Keratinocyte (primary cell): Measurements from ENCODE around the gene POLR2B. TPM values are rescaled to one million over a fixed set of nuclear protein-coding genes. Genes with fewer than 3 reads are reported as not detected.

Source experiments
- DNase-seq: peaks from one replicate; pipeline ENCODE4 v3.0.0-alpha.2; 2011; ENCODE audit warnings: low read depth, missing footprints, low spot score
- FAIRE-seq: peaks from 2 replicates; lab custom pipeline; 2011; peaks lifted over from hg19 to GRCh38; lab: Jason Lieb, UNC
- H2AFZ ChIP-seq: 2 replicates; pipeline ENCODE4 v1.6.0; 2012; ENCODE audit warnings: low read length, control low read depth, inconsistent platforms; ENCODE audit not compliant: control insufficient read depth
- H3K27ac ChIP-seq: 2 replicates; pipeline ENCODE4 v1.5.1; 2011; ENCODE audit warnings: low read length; ENCODE audit not compliant: control insufficient read depth, insufficient read depth
- H3K27me3 ChIP-seq: 3 replicates; pipeline ENCODE4 v1.6.0; 2011; ENCODE audit warnings: low read length; ENCODE audit not compliant: control insufficient read depth, insufficient read depth; ENCODE audit errors: extremely low read depth
- H3K36me3 ChIP-seq, 2 experiments: 2 replicates in 1 of 2; 3 replicates in 1 of 2; pipeline ENCODE4 v1.5.1; 2011; ENCODE audit warnings: low read length in 2 of 2, mild to moderate bottlenecking in 1 of 2; ENCODE audit not compliant: control insufficient read depth in 2 of 2, insufficient read depth in 2 of 2; ENCODE audit errors: extremely low read depth in 1 of 2
- H3K4me1 ChIP-seq: 3 replicates; pipeline ENCODE4 v1.5.1; 2011; ENCODE audit warnings: low read length; ENCODE audit not compliant: control insufficient read depth, insufficient read depth; ENCODE audit errors: extremely low read depth
- H3K4me2 ChIP-seq: 3 replicates; pipeline ENCODE4 v1.6.0; 2011; ENCODE audit warnings: low read depth, low read length; ENCODE audit not compliant: control insufficient read depth, insufficient read depth; ENCODE audit errors: extremely low read depth
- H3K4me3 ChIP-seq, 3 experiments: fragments of 200-600 bp in 1 of 3; sonication (generic) in 1 of 3; 2 replicates in 2 of 3; 3 replicates in 1 of 3; pipeline ENCODE4 v1.5.1; 2011 to 2016; ENCODE audit warnings: low read length in 3 of 3, mild to moderate bottlenecking in 3 of 3, control low read depth in 2 of 3, inconsistent platforms in 1 of 3, low read depth in 1 of 3, mixed read lengths in 1 of 3, mixed run types in 1 of 3, moderate library complexity in 1 of 3; ENCODE audit not compliant: control insufficient read depth in 2 of 3, insufficient read depth in 2 of 3; ENCODE audit errors: extremely low read depth in 1 of 3
- H3K79me2 ChIP-seq: 2 replicates; pipeline ENCODE4 v1.6.0; 2012; ENCODE audit warnings: low read length; ENCODE audit not compliant: control insufficient read depth, insufficient read depth
- H3K9ac ChIP-seq: 3 replicates; pipeline ENCODE4 v1.6.0; 2011; ENCODE audit warnings: low read length; ENCODE audit not compliant: control insufficient read depth, insufficient read depth; ENCODE audit errors: extremely low read depth
- H3K9me1 ChIP-seq: 3 replicates; pipeline ENCODE4 v1.6.0; 2011; ENCODE audit warnings: low read length; ENCODE audit not compliant: control insufficient read depth, insufficient read depth; ENCODE audit errors: extremely low read depth
- H3K9me3 ChIP-seq: 2 replicates; pipeline ENCODE4 v1.5.1; 2012; ENCODE audit warnings: low read depth, low read length; ENCODE audit not compliant: control insufficient read depth
- H4K20me1 ChIP-seq: 3 replicates; pipeline ENCODE4 v1.6.0; 2011; ENCODE audit warnings: low read length; ENCODE audit not compliant: control insufficient read depth, insufficient read depth; ENCODE audit errors: extremely low read depth
- EZH2 ChIP-seq: IDR thresholded peaks from one replicate; pipeline ENCODE4 v1.6.1; 2012; ENCODE audit warnings: inconsistent platforms, mild to moderate bottlenecking, low read length, moderate library complexity
- dilution Hi-C: fragments of 300-500 bp; cut with MboI; formaldehyde crosslinking; loops from one replicate; pipeline ENCODE4 v1.7.0; 2020; ENCODE audit warnings: low sequenced_read_pairs; ENCODE audit not compliant: extremely low pct_ligation_motif_present
- polyA plus RNA-seq, 5 experiments: library from polyadenylated mRNA; depleted of rRNA in 3 of 5; stranded (reverse) in 3 of 5; stranded (forward) in 1 of 5; unstranded in 1 of 5; fragments of >200 nt; gene quantifications; 1 replicate in 1 of 5; 2 replicates in 3 of 5; 3 replicates in 1 of 5; pipeline versions ENCODE4 v1.2.1 to v1.2.3, GENCODE V29; 2011 to 2012; ENCODE audit warnings: missing spikeins in 2 of 5, low read depth in 1 of 5, low replicate concordance in 1 of 5
- TF ChIP-seq, protein P1 (sequence below), 3 experiments: IDR thresholded peaks in 1 of 3; conservative IDR thresholded peaks in 1 of 3; optimal IDR thresholded peaks in 1 of 3; 2 replicates in 2 of 3; 3 replicates in 1 of 3; pipeline versions ENCODE3 to v1.5.1; 2011; ENCODE audit warnings: low read length in 3 of 3, mild to moderate bottlenecking in 3 of 3, moderate library complexity in 2 of 3, control low read depth in 1 of 3, inconsistent platforms in 1 of 3; ENCODE audit not compliant: insufficient read depth in 2 of 3; ENCODE audit errors: extremely low read depth in 1 of 3

The POLR2B gene
- polyA plus RNA-seq, 1 donor (not counting 4 experiments of a cell fraction or from before 2014, with no cell fraction given), result 153 TPM

DNA sequence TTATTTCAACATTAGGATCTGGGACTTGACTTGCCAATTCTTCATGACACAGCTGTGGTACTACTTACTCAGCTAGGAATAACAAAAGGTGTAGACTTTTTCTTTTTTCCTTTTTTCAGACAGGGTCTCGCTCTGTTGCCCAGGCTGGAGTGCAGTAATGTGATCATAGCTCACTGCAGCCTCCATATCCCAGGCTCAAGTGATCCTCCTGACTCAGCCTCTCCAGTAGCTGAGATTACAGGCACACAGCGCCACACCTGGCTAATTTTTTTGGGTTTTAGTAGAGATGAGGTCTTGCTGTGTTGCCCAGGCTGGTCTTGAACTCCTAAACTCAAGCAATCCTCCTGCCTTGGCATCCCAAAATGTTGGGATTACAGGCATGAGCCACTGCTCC, 17.6 kb upstream of the POLR2B start:
- DNase-seq (no peak), FAIRE-seq (no peak)
- TF ChIP-seq EZH2, result no peak
- TF ChIP-seq, protein P1, sequence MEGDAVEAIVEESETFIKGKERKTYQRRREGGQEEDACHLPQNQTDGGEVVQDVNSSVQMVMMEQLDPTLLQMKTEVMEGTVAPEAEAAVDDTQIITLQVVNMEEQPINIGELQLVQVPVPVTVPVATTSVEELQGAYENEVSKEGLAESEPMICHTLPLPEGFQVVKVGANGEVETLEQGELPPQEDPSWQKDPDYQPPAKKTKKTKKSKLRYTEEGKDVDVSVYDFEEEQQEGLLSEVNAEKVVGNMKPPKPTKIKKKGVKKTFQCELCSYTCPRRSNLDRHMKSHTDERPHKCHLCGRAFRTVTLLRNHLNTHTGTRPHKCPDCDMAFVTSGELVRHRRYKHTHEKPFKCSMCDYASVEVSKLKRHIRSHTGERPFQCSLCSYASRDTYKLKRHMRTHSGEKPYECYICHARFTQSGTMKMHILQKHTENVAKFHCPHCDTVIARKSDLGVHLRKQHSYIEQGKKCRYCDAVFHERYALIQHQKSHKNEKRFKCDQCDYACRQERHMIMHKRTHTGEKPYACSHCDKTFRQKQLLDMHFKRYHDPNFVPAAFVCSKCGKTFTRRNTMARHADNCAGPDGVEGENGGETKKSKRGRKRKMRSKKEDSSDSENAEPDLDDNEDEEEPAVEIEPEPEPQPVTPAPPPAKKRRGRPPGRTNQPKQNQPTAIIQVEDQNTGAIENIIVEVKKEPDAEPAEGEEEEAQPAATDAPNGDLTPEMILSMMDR (optimal IDR thresholded peaks at IDR 0.05 in 1 of 3, IDR thresholded peaks at IDR 0.05 in 1 of 3, conservative IDR thresholded peaks at IDR 0.05 in 1 of 3; ENCODE audit: extremely low read depth in 1 of 3, insufficient read depth in 2 of 3, low read length in 3 of 3), result no peak

GRCh38 chr4:56971383-56971782, 7.3 kb upstream of the POLR2B start:
- dilution Hi-C loops, result no loop called here
- Histone ChIP-seq H3K36me3 (peaks cover 28 to 45% of the 10 kb centered on the region in 2 experiments), H3K4me2 (no peak overlapping the region), H3K27me3 (no peaks in the 10 kb centered on the region), H3K27ac (no peak overlapping the region), H3K79me2 (peaks cover 41% of the 10 kb centered on the region), H4K20me1 (peaks cover 3% of the 10 kb centered on the region), H3K9me3 (no peaks in the 10 kb centered on the region), H3K4me3 (no peak overlapping the region), H3K4me1 (no peaks in the 10 kb centered on the region), H2AFZ (no peak overlapping the region), H3K9ac (no peak overlapping the region), H3K9me1 (no peaks in the 10 kb centered on the region)
- TF ChIP-seq, protein P1 (optimal IDR thresholded peaks at IDR 0.05 in 1 of 3, IDR thresholded peaks at IDR 0.05 in 1 of 3, conservative IDR thresholded peaks at IDR 0.05 in 1 of 3; ENCODE audit: extremely low read depth in 1 of 3, insufficient read depth in 2 of 3, low read length in 3 of 3), result no peak
- no peak for TF ChIP-seq EZH2
- no peak for FAIRE-seq
- DNase-seq, result no peak

More for the DNA sequence above, 17.6 kb upstream of the POLR2B start:
- dilution Hi-C loops, result no loop called here
- Histone ChIP-seq H3K4me2 (no peak overlapping the region), H3K9ac (no peak overlapping the region), H4K20me1 (no peaks in the 10 kb centered on the region), H3K4me3 (no peak overlapping the region), H3K9me3 (no peaks in the 10 kb centered on the region), H3K36me3 (peaks cover 7 to 12% of the 10 kb centered on the region in 2 experiments), H3K79me2 (no peaks in the 10 kb centered on the region), H3K4me1 (peaks cover 3% of the 10 kb centered on the region), H3K27me3 (no peaks in the 10 kb centered on the region), H2AFZ (no peak overlapping the region), H3K9me1 (no peaks in the 10 kb centered on the region), H3K27ac (no peak overlapping the region)
